BE2C (cell line): ENCODE data around the gene MAPK14.
"Not testable (repeated sequence)": the region's sequence is repeated elsewhere in the genome, so short reads cannot be mapped to it uniquely, and the experiment has no call there.

Experiments
- DNase-seq: peaks from one replicate; pipeline ENCODE4 v3.0.0-alpha.2; 2020
- H3K27me3 ChIP-seq: fragments of 250-450 bp; sonication (Bioruptor Pico); 2 replicates; pipeline ENCODE4 v1.5.1; 2020; ENCODE audit warnings: mild to moderate bottlenecking
- H3K36me3 ChIP-seq: fragments of 250-450 bp; sonication (Bioruptor Pico); 2 replicates; pipeline ENCODE4 v1.5.1; 2020; ENCODE audit warnings: mild to moderate bottlenecking
- H3K4me1 ChIP-seq: fragments of 250-450 bp; sonication (Bioruptor Pico); 2 replicates; pipeline ENCODE4 v1.5.1; 2020
- H3K4me3 ChIP-seq: 2 replicates; pipeline ENCODE4 v1.5.1; 2011; ENCODE audit warnings: low read depth, low read length
- H3K9me3 ChIP-seq: fragments of 250-450 bp; sonication (Bioruptor Pico); 2 replicates; pipeline ENCODE4 v1.5.1; 2020
- TF ChIP-seq, protein P1 (sequence below): IDR thresholded peaks from 2 replicates; pipeline ENCODE4 v1.5.1; 2012; ENCODE audit warnings: mild to moderate bottlenecking, low read depth, low read length

Gene MAPK14

DNA sequence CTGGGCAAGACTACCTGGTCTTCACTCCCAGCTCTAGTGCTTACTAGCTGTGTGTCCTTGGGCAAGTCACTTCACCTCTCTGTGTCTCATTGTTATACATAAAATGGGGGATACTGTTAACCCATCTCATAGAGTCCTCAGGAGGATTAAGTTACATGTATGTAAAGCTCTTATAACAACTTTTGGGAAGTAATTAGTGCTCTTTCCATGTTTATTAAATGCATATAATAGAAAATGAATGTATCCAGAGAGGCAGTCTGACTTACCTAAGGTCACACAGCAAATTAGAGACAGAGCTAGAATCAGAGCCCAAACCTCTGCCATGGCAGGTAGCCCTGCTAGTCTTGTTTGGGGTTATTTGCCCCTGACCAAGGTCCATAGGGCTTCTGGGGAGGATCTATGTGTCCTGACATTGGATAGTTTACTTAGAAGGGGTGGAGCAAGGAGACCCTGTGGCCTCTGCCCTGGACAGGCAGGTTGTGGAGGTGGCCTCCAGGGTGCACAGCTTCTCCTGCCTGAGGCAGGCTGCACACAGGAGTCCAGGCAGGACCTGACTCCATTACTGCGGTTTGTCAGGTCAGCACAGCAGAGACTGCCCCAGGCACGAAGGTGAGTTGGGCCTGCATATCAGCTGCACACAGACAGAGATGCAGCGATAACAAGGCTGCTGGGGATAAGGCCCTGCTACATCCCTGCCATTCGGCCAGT, 94.3 kb downstream of the MAPK14 start:
- H3K4me1 ChIP-seq: peaks cover 4% of the 10 kb centered on the region
- H3K27me3 ChIP-seq: no peaks in the 10 kb centered on the region
- TF ChIP-seq, protein P1, sequence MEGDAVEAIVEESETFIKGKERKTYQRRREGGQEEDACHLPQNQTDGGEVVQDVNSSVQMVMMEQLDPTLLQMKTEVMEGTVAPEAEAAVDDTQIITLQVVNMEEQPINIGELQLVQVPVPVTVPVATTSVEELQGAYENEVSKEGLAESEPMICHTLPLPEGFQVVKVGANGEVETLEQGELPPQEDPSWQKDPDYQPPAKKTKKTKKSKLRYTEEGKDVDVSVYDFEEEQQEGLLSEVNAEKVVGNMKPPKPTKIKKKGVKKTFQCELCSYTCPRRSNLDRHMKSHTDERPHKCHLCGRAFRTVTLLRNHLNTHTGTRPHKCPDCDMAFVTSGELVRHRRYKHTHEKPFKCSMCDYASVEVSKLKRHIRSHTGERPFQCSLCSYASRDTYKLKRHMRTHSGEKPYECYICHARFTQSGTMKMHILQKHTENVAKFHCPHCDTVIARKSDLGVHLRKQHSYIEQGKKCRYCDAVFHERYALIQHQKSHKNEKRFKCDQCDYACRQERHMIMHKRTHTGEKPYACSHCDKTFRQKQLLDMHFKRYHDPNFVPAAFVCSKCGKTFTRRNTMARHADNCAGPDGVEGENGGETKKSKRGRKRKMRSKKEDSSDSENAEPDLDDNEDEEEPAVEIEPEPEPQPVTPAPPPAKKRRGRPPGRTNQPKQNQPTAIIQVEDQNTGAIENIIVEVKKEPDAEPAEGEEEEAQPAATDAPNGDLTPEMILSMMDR: no peak
- no peaks in the 10 kb centered on the region for H3K9me3 ChIP-seq
- H3K36me3 ChIP-seq: no peaks in the 10 kb centered on the region
- DNase-seq: no peak
- H3K4me3 ChIP-seq: no peak overlapping the region

DNA sequence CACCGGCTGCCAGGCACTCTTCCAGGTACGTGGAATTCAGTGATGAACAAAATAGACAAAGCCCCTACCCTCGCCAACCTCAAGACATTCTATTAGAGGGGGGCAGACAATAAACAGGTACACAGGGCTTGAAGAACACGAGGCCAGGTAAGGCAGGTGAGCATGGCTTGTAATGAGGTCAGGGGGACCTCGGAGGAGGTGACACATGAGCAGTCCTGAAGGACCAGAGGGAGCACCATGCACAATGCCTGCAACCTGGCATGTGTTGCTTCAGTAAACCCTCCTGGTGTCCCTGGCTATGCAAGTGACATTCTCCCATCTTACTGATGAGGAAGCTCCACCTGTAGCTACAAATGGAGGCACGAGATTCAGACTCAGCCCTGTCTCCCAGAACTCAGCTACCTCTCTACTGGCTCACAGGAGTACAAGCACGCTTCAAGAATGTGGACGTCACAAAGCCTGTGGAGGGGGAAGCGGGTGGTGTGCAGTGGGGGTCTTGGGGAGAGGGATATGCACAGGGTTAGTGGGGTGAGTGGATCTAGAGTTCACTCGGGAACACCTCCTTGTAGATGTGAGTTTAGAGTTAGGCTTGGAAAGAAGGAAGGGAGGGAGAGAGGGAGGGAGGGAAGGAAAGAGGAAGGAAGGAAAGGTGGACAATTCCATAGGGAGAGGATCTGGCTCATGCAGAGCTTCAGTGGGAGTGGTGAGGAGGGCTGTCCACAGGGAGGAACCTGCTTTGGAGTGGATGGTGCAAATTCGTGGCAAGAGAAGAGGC, 95.1 kb downstream of the MAPK14 start:
- Histone ChIP-seq H3K4me3 (no peak overlapping the region), H3K4me1 (peaks cover 4% of the 10 kb centered on the region), H3K36me3 (no peaks in the 10 kb centered on the region), H3K27me3 (no peaks in the 10 kb centered on the region), H3K9me3 (no peaks in the 10 kb centered on the region)
- no peak for DNase-seq
- TF ChIP-seq, protein P1: no peak

DNA sequence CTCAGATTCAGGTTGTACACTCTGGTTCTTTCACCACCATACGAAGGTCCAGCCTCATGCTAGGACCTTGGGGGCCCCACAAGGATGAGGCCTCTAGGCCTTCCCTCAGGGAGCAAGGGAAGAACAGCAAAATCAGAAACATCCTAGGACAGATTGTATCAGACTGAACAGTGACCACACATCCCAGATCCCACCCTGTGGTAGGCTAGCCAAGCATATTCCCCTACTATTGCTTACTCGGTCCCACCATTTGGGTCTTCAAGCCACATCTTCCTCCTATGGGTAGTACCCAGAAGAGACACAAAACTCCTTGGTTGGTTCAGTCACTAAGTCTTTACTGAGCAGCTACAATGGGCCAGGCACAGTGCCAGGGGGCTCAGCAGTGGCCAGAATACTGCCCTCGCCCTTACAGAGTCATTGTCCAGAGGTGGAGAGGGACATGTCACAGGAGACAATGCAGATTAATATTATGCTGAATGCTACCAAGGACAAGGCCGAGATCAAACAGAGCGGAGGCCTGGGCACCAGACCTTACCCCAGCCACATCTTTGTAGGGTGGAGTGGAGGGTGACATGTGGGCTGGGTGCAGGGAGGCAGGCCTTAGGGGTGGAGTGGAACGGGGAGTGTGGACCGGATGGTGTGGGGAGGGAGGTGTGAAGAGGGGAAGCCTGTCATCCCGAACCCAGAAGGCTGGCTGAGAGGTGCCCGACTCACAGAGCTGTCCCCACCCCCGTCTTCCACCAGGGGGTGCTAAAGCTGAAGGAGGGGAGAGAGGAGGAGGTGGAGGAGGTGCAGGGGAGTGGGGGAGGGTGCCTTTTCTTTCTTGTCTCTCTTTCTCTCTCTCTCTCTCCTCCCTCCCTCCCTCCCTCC, 95.9 kb downstream of the MAPK14 start:
- Histone ChIP-seq H3K27me3 (no peaks in the 10 kb centered on the region), H3K36me3 (no peaks in the 10 kb centered on the region), H3K4me1 (peaks cover 5% of the 10 kb centered on the region), H3K9me3 (no peaks in the 10 kb centered on the region), H3K4me3 (no peak overlapping the region)
- peak; percentile 82 for DNase-seq
- TF ChIP-seq, protein P1: peak; percentile 77

DNA sequence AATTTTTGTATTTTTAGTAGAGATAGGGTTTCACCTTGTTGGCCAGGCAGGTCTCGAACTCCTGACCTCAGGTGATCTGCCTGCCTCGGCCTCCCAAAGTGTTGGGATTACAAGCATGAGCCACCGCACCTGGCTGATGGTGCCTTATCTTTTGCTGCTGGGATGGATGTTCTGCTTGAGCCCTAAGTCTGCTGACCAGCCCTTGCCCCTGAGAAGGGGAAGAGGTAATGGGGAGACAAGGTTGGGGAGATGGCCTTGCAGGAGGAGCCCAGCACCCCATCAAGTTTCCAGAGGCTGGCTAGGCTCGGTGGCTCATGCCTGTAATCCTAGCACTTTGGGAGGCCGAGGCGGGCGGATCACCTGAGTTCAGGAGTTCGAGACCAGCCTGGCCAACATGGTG, 96.7 kb downstream of the MAPK14 start:
- not testable (repeated sequence) for H3K36me3 ChIP-seq, H3K27me3 ChIP-seq, H3K9me3 ChIP-seq, H3K4me3 ChIP-seq, DNase-seq, H3K4me1 ChIP-seq

DNA sequence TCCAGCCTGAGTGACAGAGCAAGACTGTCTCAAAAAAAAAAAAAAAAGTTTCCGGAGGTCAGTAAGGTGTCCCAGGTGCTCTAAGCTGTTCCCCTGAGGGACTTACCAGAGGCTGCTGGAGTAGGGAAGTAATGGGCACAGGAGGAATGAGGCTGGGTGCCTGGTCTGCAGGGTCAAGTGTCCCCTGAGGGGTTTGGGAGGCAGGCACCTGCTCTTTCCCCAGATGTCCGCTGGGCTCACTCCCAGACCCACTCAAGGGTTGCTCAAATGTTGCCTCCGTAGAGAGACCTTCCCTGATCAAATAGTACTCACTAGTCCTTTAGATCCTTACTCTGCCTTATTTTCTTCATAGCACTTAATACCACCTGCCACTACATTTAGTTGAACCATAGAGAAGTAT, 97.3 kb downstream of the MAPK14 start:
- TF ChIP-seq, protein P1: no peak
- Histone ChIP-seq H3K36me3 (no peaks in the 10 kb centered on the region), H3K4me1 (peaks cover 8% of the 10 kb centered on the region), H3K27me3 (no peaks in the 10 kb centered on the region), H3K9me3 (no peaks in the 10 kb centered on the region), H3K4me3 (no peak overlapping the region)
- DNase-seq: no peak

DNA sequence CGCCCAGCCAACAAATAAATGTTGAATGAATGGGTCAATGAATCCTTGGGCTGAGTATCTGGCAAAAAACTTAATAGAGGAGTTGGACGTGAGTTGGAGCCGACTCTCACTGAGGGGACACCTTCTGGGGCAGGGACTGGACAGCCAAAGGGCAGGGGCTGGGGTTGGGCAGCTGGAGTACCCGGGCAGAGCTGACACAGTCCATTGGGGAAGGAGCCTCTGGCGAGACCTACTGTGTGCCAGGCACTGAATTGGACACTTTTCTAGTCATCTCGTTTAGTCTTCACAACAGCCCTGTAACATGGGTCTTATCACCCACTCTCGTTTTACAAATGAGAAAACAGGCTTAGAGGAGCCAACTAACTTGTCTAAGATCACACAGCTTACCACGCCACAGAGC, 98.0 kb downstream of the MAPK14 start:
- no peak for DNase-seq
- TF ChIP-seq, protein P1: no peak
- H3K4me3 ChIP-seq: no peak overlapping the region
- H3K27me3 ChIP-seq: no peaks in the 10 kb centered on the region
- no peaks in the 10 kb centered on the region for H3K36me3 ChIP-seq
- no peaks in the 10 kb centered on the region for H3K9me3 ChIP-seq
- H3K4me1 ChIP-seq: peaks cover 8% of the 10 kb centered on the region
